Stimulated activated naive CD8-positive, alpha-beta T cell treated with anti-CD3 and anti-CD28 coated beads, Interleukin-15, amount 100 ng/mL, for 72 hours (primary cell): ENCODE data around the gene SCGB3A1.

Experiments used
- ATAC-seq: fragments of 150-1000 bp; cut with Tn5 transposase; 2 replicates; pipeline ENCODE4 v1.10.0; 2021; ENCODE audit warnings: mild to moderate bottlenecking, moderate library complexity
- DNase-seq, 2 donors: peaks; one replicate each; pipeline ENCODE4 v3.0.0; 2021 to 2022
- H3K27ac Mint-ChIP-seq, 2 donors: one replicate each; pipeline ENCODE4 v1.8.0; 2022; ENCODE audit warnings: mild to moderate bottlenecking in 2 of 2, mixed read lengths in 2 of 2, moderate library complexity in 2 of 2
- H3K27me3 Mint-ChIP-seq: one replicate; pipeline ENCODE4 v1.8.0; 2022; ENCODE audit warnings: mixed read lengths
- H3K4me1 Mint-ChIP-seq: one replicate; pipeline ENCODE4 v1.8.0; 2022; ENCODE audit warnings: mild to moderate bottlenecking, mixed read lengths
- H3K4me3 Mint-ChIP-seq, 2 donors: one replicate each; pipeline ENCODE4 v1.8.0; 2022; ENCODE audit warnings: mild to moderate bottlenecking in 2 of 2, mixed read lengths in 2 of 2, moderate library complexity in 1 of 2
- H3K9me3 Mint-ChIP-seq, 2 donors: one replicate each; pipeline ENCODE4 v1.8.0; 2022; ENCODE audit warnings: mixed read lengths in 2 of 2

Gene SCGB3A1

GRCh38 chr5:180600554-180601041 is 9.3 kb upstream of the SCGB3A1 start:
- no peak overlapping the region for H3K4me3 Mint-ChIP-seq
- H3K4me1 Mint-ChIP-seq, result peaks cover 2% of the 10 kb centered on the region
- no peak for DNase-seq
- no peak overlapping the region for H3K27ac Mint-ChIP-seq
- no peak for ATAC-seq
- H3K9me3 Mint-ChIP-seq, result no peaks in the 10 kb centered on the region
- H3K27me3 Mint-ChIP-seq, result no peaks in the 10 kb centered on the region

GRCh38 chr5:180599981-180600553 is 8.8 kb upstream of the SCGB3A1 start:
- Mint-ChIP-seq H3K4me1 (no peaks in the 10 kb centered on the region), H3K9me3 (no peaks in the 10 kb centered on the region), H3K27ac (peak overlapping the region in 1 of 2 donors; percentile 87), H3K4me3 (no peak overlapping the region), H3K27me3 (no peaks in the 10 kb centered on the region)
- ATAC-seq (no peak), DNase-seq (no peak)

GRCh38 chr5:180599590-180599914 is 8.3 kb upstream of the SCGB3A1 start:
- H3K4me1 Mint-ChIP-seq, result no peaks in the 10 kb centered on the region
- no peak overlapping the region for H3K4me3 Mint-ChIP-seq
- no peak overlapping the region for H3K27ac Mint-ChIP-seq
- no peak for DNase-seq
- no peaks in the 10 kb centered on the region for H3K27me3 Mint-ChIP-seq
- no peaks in the 10 kb centered on the region for H3K9me3 Mint-ChIP-seq
- ATAC-seq, result no peak

- Mint-ChIP-seq H3K27ac (peak overlapping the region in 1 of 2 donors; percentile 85), H3K4me1 (no peaks in the 10 kb centered on the region), H3K27me3 (peaks cover 5% of the 10 kb centered on the region), H3K9me3 (no peaks in the 10 kb centered on the region), H3K4me3 (no peak overlapping the region)
- DNase-seq (no peak), ATAC-seq (no peak)
Measured at GRCh38 chr5:180598797-180599589, 7.7 kb upstream of the SCGB3A1 start.

GRCh38 chr5:180598316-180598701 is 7.0 kb upstream of the SCGB3A1 start:
- ATAC-seq, result no peak
- H3K4me1 Mint-ChIP-seq, result no peaks in the 10 kb centered on the region

GRCh38 chr5:180596668-180597231 is 5.5 kb upstream of the SCGB3A1 start:
- no peaks in the 10 kb centered on the region for H3K9me3 Mint-ChIP-seq
- H3K27me3 Mint-ChIP-seq, result peaks cover 27% of the 10 kb centered on the region
- ATAC-seq (peak; percentile 28), DNase-seq (no peak)
- no peak overlapping the region for H3K4me3 Mint-ChIP-seq
- H3K27ac Mint-ChIP-seq, result peak overlapping the region in 1 of 2 donors; percentile 78
- H3K4me1 Mint-ChIP-seq, result peaks cover 4% of the 10 kb centered on the region

More at GRCh38 chr5:180598316-180598701, 7.0 kb upstream of the SCGB3A1 start:
- peak overlapping the region in 1 of 2 donors; percentile 85 for H3K27ac Mint-ChIP-seq
- H3K9me3 Mint-ChIP-seq, result no peaks in the 10 kb centered on the region
- no peak overlapping the region for H3K4me3 Mint-ChIP-seq
- H3K27me3 Mint-ChIP-seq, result peaks cover 12% of the 10 kb centered on the region
- DNase-seq, result peak in 1 of 2 donors; percentile 7

GRCh38 chr5:180596115-180596667 is 4.9 kb upstream of the SCGB3A1 start:
- H3K4me1 Mint-ChIP-seq, result peaks cover 4% of the 10 kb centered on the region
- H3K4me3 Mint-ChIP-seq, result no peak overlapping the region
- ATAC-seq, result no peak
- no peaks in the 10 kb centered on the region for H3K9me3 Mint-ChIP-seq
- peaks cover 28% of the 10 kb centered on the region for H3K27me3 Mint-ChIP-seq
- DNase-seq, result no peak
- peak overlapping the region; percentile 4 to 21 for H3K27ac Mint-ChIP-seq

- peaks cover 4% of the 10 kb centered on the region for H3K4me1 Mint-ChIP-seq
- no peak overlapping the region for H3K4me3 Mint-ChIP-seq
- peaks cover 30% of the 10 kb centered on the region for H3K27me3 Mint-ChIP-seq
- no peak for ATAC-seq
- H3K9me3 Mint-ChIP-seq, result no peaks in the 10 kb centered on the region
- no peak for DNase-seq
- peak overlapping the region in 1 of 2 donors; percentile 4 for H3K27ac Mint-ChIP-seq
Measured at GRCh38 chr5:180595381-180596114, 4.2 kb upstream of the SCGB3A1 start.

- Mint-ChIP-seq H3K4me1 (peaks cover 5% of the 10 kb centered on the region), H3K4me3 (no peak overlapping the region), H3K27me3 (peaks cover 35% of the 10 kb centered on the region), H3K27ac (no peak overlapping the region), H3K9me3 (no peaks in the 10 kb centered on the region)
- DNase-seq, result no peak
- ATAC-seq, result no peak
Measured at GRCh38 chr5:180595046-180595379, 3.7 kb upstream of the SCGB3A1 start.

GRCh38 chr5:180594311-180595045 is 3.2 kb upstream of the SCGB3A1 start:
- Mint-ChIP-seq H3K9me3 (no peaks in the 10 kb centered on the region), H3K27ac (peak overlapping the region in 1 of 2 donors; percentile 21), H3K4me1 (peaks cover 11% of the 10 kb centered on the region), H3K27me3 (peaks cover 40% of the 10 kb centered on the region), H3K4me3 (no peak overlapping the region)
- ATAC-seq (no peak), DNase-seq (no peak)

GRCh38 chr5:180593446-180594206 is 2.3 kb upstream of the SCGB3A1 start:
- no peak overlapping the region for H3K4me3 Mint-ChIP-seq
- no peaks in the 10 kb centered on the region for H3K9me3 Mint-ChIP-seq
- H3K4me1 Mint-ChIP-seq, result peaks cover 11% of the 10 kb centered on the region
- no peak for DNase-seq
- ATAC-seq, result no peak
- H3K27me3 Mint-ChIP-seq, result peaks cover 49% of the 10 kb centered on the region
- no peak overlapping the region for H3K27ac Mint-ChIP-seq

- no peak for ATAC-seq
- Mint-ChIP-seq H3K9me3 (no peaks in the 10 kb centered on the region), H3K27me3 (peaks cover 57% of the 10 kb centered on the region), H3K4me1 (peaks cover 11% of the 10 kb centered on the region), H3K4me3 (peak overlapping the region; percentile 25 to 63), H3K27ac (no peak overlapping the region)
- DNase-seq, result no peak
Measured at GRCh38 chr5:180592176-180592575, 877 bp upstream of the SCGB3A1 start.

GRCh38 chr5:180590543-180591310 is 572 bp downstream of the SCGB3A1 start:
- Mint-ChIP-seq H3K4me1 (peaks cover 11% of the 10 kb centered on the region), H3K27me3 (peaks cover 68% of the 10 kb centered on the region), H3K27ac (no peak overlapping the region), H3K9me3 (no peaks in the 10 kb centered on the region), H3K4me3 (peak overlapping the region; percentile 29 to 68)
- DNase-seq (peak in 1 of 2 donors; percentile 17), ATAC-seq (peak; percentile 53)
